ENCODE measurements around the gene GPS1. TPM values are rescaled to one million over a fixed set of nuclear protein-coding genes. Genes with fewer than 3 reads are reported as not detected.

The GPS1 gene
- total and polyA plus RNA-seq, 9 of the 15 experiments (the other 6 are each of a cell fraction or from before 2014, with no cell fraction given): 3.1 to 167 (median 69.9) TPM

GRCh38 chr17:82021107-82021899, 30.4 kb upstream of the GPS1 start (continued):
- TF ChIP-seq NFXL1 (CRISPR knock-in tag; IDR thresholded peaks at IDR 0.05): no peak
- no peak for TF ChIP-seq DNMT1 (IDR thresholded peaks at IDR 0.05)
- TF ChIP-seq TCF7L2 (IDR thresholded peaks at IDR 0.05; ENCODE audit: low read depth, low read length): no peak
- TF ChIP-seq POLR2A (conservative IDR thresholded peaks at IDR 0.05): no peak
- TF ChIP-seq MTF1 (CRISPR knock-in tag; IDR thresholded peaks at IDR 0.05; ENCODE audit: borderline replicate concordance): no peak
- no peak for TF ChIP-seq LCOR (CRISPR knock-in tag; IDR thresholded peaks at IDR 0.05)
- no peak for TF ChIP-seq HDAC1 (IDR thresholded peaks at IDR 0.05)
- TF ChIP-seq ZNF174 (CRISPR knock-in tag; IDR thresholded peaks at IDR 0.05): no peak
- TF ChIP-seq HNRNPL (IDR thresholded peaks at IDR 0.05; ENCODE audit: low read depth, low read length): no peak
- no peak for TF ChIP-seq U2AF2 (optimal IDR thresholded peaks at IDR 0.05; ENCODE audit: low read depth, low read length)
- TF ChIP-seq ZNF699 (CRISPR knock-in tag; IDR thresholded peaks at IDR 0.05; ENCODE audit: insufficient replicate concordance): no peak
- no peak for TF ChIP-seq ZNF280B (CRISPR knock-in tag; IDR thresholded peaks at IDR 0.05)
- peak; percentile 23; the same call in 1 of the 2 replicates for TF ChIP-seq CREM (IDR thresholded peaks at IDR 0.05; ENCODE audit: low read depth)
- no peak for TF ChIP-seq CBFB (CRISPR knock-in tag; IDR thresholded peaks at IDR 0.05)
- TF ChIP-seq, protein P1, sequence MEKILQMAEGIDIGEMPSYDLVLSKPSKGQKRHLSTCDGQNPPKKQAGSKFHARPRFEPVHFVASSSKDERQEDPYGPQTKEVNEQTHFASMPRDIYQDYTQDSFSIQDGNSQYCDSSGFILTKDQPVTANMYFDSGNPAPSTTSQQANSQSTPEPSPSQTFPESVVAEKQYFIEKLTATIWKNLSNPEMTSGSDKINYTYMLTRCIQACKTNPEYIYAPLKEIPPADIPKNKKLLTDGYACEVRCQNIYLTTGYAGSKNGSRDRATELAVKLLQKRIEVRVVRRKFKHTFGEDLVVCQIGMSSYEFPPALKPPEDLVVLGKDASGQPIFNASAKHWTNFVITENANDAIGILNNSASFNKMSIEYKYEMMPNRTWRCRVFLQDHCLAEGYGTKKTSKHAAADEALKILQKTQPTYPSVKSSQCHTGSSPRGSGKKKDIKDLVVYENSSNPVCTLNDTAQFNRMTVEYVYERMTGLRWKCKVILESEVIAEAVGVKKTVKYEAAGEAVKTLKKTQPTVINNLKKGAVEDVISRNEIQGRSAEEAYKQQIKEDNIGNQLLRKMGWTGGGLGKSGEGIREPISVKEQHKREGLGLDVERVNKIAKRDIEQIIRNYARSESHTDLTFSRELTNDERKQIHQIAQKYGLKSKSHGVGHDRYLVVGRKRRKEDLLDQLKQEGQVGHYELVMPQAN (IDR thresholded peaks at IDR 0.05; ENCODE audit: borderline replicate concordance): no peak
- TF ChIP-seq RAD51 (IDR thresholded peaks at IDR 0.05; ENCODE audit: borderline replicate concordance, low read depth): no peak; the same call in 1 of the 2 replicates
- TF ChIP-seq SIN3B (IDR thresholded peaks at IDR 0.05; ENCODE audit: low read depth): 0 out of 2 replicates have a peak, but pooled peaks have one; percentile 13
- TF ChIP-seq NR2F6 (CRISPR knock-in tag; IDR thresholded peaks at IDR 0.05): no peak

All from K562 (cell line).